Coronary artery (tissue), 2 donors: ENCODE data around the gene PARVG.

Experiments used
- DNase-seq: peaks from one replicate; pipeline ENCODE4 v3.0.0-alpha.2; 2017; ENCODE audit warnings: low spot score
- H3K27ac ChIP-seq, 2 donors: fragments of 200-600 bp; sonication (generic); one replicate each; pipeline ENCODE4 v1.5.1; 2016 to 2019
- H3K4me3 ChIP-seq: fragments of 200-600 bp; sonication (generic); 2 replicates; pipeline ENCODE4 v1.5.1; 2016; ENCODE audit warnings: mild to moderate bottlenecking, moderate library complexity
- TF ChIP-seq, protein P1 (sequence below): fragments of 200-600 bp; sonication (generic); IDR thresholded peaks from one replicate; pipeline ENCODE4 v1.5.1; 2019; ENCODE audit warnings: antibody characterized with exemption

Gene PARVG

DNA sequence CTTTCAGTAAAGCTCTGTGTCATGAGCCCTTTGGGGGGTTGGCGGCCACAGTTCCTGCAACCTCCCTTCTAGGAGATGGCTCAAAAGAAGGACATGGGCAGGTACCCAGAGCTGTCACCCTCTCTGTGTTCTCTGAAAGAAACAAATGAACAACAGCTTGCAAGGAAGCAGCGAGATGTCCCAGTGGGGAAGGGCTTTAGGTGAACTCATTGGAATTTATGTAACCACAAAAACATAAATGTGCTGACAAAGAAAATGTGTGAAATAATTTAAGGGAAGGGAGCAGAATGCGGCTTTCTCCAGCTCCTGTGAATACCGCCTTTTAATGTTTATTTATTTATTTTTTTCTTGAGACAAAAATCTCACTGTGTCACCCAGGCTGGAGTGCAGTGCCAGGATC, 3.3 kb downstream of the PARVG start:
- H3K27ac ChIP-seq = no peak overlapping the region
- TF ChIP-seq, protein P1, sequence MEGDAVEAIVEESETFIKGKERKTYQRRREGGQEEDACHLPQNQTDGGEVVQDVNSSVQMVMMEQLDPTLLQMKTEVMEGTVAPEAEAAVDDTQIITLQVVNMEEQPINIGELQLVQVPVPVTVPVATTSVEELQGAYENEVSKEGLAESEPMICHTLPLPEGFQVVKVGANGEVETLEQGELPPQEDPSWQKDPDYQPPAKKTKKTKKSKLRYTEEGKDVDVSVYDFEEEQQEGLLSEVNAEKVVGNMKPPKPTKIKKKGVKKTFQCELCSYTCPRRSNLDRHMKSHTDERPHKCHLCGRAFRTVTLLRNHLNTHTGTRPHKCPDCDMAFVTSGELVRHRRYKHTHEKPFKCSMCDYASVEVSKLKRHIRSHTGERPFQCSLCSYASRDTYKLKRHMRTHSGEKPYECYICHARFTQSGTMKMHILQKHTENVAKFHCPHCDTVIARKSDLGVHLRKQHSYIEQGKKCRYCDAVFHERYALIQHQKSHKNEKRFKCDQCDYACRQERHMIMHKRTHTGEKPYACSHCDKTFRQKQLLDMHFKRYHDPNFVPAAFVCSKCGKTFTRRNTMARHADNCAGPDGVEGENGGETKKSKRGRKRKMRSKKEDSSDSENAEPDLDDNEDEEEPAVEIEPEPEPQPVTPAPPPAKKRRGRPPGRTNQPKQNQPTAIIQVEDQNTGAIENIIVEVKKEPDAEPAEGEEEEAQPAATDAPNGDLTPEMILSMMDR = no peak
- DNase-seq = no peak
- no peak overlapping the region for H3K4me3 ChIP-seq

DNA sequence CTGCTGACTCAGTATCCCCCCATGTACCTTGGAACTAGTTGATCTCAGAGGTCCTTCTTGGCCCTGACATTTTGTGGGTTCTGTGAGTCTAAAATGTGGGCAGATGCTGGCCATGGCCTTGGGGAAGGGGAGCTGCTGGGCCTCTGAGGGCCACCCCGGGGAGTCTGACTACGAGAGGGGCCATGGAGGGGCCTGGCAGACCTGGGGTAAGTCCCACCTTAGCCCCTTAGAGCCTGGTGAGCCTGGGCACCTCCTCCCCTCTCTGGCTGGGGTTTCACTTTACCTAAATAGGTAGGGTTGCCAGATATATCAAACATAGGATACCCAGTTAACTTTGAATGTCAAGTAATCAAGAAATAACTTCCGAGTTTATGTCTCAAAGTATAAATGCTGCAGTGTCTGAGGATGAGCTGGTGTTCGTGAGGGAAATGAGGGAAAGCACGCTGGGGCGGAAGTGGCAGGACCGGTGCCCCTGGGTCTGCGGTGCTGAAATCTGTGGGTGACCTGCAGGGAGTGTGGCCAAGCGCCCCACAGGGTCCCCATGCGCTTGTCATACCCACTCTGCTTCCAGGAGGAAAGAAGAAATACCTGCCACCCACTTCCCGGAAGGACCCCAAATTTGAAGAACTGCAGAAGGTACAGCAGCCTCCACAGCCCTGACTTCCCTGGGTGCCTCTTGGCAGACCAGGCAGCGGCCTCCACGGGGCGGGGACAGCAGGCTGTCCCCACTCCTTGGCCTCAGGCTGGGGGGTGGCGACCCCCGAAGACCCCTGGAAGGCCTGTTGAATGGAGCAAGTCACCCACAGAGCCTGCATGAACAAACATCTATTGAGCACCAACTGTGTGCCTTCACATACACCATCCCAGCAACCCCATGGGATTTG, 4.8 kb downstream of the PARVG start:
- TF ChIP-seq, protein P1 = no peak
- Histone ChIP-seq H3K27ac (no peak overlapping the region), H3K4me3 (no peak overlapping the region)
- no peak for DNase-seq

DNA sequence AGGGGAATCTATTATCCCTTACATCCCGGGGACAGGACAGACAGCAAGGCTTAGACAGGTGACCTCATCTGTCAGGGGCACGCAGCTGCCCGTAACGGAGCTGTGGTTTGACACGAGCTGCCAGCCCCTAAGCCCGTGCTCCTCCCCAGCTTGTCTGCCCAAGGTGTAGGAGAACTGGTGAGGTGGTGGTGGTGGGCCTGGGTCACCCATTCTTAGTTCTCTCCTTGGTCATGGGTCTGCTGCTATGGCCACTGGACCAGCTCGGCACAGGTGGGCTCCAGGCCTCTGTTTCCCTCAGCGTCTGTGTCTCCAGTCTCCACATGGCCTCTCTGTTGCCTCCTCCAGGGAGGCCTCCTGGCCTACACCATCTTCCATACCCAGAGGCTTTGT, 5.4 kb downstream of the PARVG start:
- Histone ChIP-seq H3K4me3 (no peak overlapping the region), H3K27ac (no peak overlapping the region)
- TF ChIP-seq, protein P1 = no peak
- no peak for DNase-seq

DNA sequence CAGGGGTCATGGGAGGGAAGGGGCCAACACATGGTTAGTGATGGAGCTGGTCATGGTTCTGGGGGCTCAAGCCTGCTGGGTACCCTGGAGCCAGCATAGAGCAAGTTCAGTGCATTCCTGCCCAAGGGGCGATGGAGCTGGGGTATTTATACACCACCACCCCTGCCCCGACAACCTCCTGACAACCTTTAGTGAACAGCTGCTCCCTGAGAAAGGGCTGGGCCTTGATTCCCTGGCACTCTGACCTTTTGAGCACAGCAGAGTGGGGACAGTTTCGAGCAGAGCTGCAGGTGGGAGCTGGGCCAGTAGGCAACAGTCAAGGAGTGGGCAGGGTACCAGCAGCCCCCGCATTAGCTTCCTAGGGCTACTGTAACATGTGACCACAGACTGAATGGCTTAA, 6.0 kb downstream of the PARVG start:
- no peak overlapping the region for H3K27ac ChIP-seq
- TF ChIP-seq, protein P1 = no peak
- no peak for DNase-seq
- no peak overlapping the region for H3K4me3 ChIP-seq

DNA sequence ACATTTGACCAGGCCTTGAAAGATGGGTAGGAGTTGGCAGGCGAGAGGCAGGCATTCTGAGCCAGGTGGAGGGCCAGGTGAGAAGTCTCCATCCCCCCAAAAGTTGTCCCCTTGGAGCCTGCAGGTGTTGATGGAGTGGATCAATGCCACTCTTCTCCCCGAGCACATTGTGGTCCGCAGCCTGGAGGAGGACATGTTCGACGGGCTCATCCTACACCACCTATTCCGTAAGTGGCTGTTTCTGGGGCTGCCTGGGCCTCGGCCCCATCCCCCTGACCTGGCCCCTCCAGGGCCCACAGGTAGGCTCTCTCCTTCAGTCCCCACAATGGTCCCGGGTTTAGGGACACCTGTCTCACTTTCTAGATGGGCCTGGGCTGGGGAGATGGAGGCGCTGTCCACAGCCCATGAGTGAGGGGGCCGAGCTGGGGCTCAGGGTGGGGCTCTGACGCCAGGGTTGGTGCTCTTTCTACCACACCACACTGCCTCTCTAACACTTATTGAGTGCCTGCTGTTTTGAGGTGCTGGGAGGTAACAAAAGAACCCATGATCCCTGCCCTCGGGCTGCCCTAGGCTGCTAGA, 7.0 kb downstream of the PARVG start:
- DNase-seq = no peak
- Histone ChIP-seq H3K27ac (no peak overlapping the region), H3K4me3 (no peak overlapping the region)
- TF ChIP-seq, protein P1 = no peak

DNA sequence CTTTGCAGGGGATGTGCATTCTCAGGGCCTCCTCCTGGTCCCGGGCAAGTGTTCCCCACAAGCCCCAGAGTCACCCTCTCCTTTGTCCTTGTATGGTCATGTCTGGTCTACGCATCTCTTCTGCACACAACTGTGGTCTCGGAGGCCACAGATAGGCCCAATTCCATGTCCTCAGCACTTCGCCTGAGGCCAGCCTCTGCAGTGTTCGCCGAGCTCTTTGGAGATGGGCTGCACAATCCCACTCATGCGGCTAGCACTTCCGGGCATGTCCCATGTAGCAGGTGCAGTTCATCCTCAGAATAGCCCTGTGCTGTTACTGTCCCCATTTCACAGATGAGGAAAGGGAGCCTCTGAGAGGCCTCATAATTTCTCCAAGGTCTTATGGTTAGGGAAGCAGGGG, 7.6 kb downstream of the PARVG start:
- H3K4me3 ChIP-seq = no peak overlapping the region
- DNase-seq = no peak
- H3K27ac ChIP-seq = no peak overlapping the region
- TF ChIP-seq, protein P1 = no peak
